ENCODE measurements around the gene TANC1. TPM values are rescaled to one million over a fixed set of nuclear protein-coding genes. Genes with fewer than 3 reads are reported as not detected.

The TANC1 gene
- total and polyA plus RNA-seq, 2 experiments from 2014 or later, result 2.8 to 9.5 TPM

GRCh38 chr2:159094173-159094737 lies 125.8 kb downstream of the TANC1 start (continued):
- TF ChIP-seq CTCF (conservative IDR thresholded peaks at IDR 0.05; ENCODE audit: low read depth in 2 of 2) (no peak), EZH2 (IDR thresholded peaks at IDR 0.05; ENCODE audit: low read depth, unreplicated experiment) (no peak), ZNF114 (CRISPR knock-in tag; IDR thresholded peaks at IDR 0.05) (no peak)

DNA sequence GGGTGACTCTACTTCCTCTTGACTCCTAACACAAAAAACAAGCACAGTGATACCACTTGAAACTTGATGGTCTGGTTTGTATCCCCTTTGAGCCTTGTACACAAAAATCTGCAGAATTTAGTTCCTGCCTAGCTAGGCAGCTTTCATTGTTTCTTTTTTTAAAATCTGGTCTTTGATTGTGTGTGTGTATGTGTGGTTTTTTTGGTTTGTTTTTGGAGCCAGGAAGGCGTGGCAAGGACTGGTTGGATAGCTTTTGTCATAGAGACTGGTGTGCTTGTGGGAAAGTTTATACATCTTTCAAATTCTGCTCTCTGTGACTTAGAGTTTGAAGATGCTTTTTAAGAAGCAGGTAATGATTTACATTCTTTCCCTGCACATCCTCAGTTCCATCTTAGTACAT lies 127.4 kb downstream of the TANC1 start:
- DNase-seq (ENCODE audit: low spot score) (no peak), ATAC-seq (no peak)
- Histone ChIP-seq H2AFZ (no peak overlapping the region), H3K27ac (ENCODE audit: low read depth) (no peak overlapping the region), H3K4me3 (no peak overlapping the region), H3K79me2 (replicated peaks; ENCODE audit: insufficient read depth) (no peaks in the 10 kb centered on the region), H4K20me1 (replicated peaks; ENCODE audit: insufficient read depth) (no peaks in the 10 kb centered on the region), H3K9me2 (ENCODE audit: insufficient read depth) (no peaks in the 10 kb centered on the region), H3K4me2 (no peak overlapping the region), H3K36me3 (ENCODE audit: insufficient read depth) (no peaks in the 10 kb centered on the region; the same call in 1 of the 2 replicates), H3K27me3 (ENCODE audit: insufficient read depth) (no peaks in the 10 kb centered on the region), H3F3A (replicated peaks; ENCODE audit: low read depth) (no peaks in the 10 kb centered on the region), H3K4me1 (ENCODE audit: insufficient read depth) (0 out of 2 replicates have a peak, but pooled peaks cover 10% of the 10 kb centered on the region)
- peaks cover 5% of the 10 kb centered on the region for H3K27me3 Mint-ChIP-seq (ENCODE audit: insufficient read depth, low read depth, poor library complexity)
- no peak overlapping the region for H3K27ac Mint-ChIP-seq
- peaks cover 16% of the 10 kb centered on the region for H3K36me3 Mint-ChIP-seq (ENCODE audit: low read depth)
- no peak overlapping the region for H3K4me3 Mint-ChIP-seq
- H3K4me1 Mint-ChIP-seq, result peaks cover 18% of the 10 kb centered on the region; the same call in 2 of the 3 replicates
- peaks cover 17% of the 10 kb centered on the region for H3K9me3 Mint-ChIP-seq
- TF ChIP-seq CREB1 (CRISPR knock-in tag; IDR thresholded peaks at IDR 0.05; ENCODE audit: low read depth) (no peak), STAT1 (IDR thresholded peaks at IDR 0.05; ENCODE audit: unreplicated experiment) (no peak), ZNF114 (CRISPR knock-in tag; IDR thresholded peaks at IDR 0.05) (no peak), POLR2AphosphoS5 (IDR thresholded peaks at IDR 0.05; ENCODE audit: low read depth) (no peak), JUNB (IDR thresholded peaks at IDR 0.05; ENCODE audit: unreplicated experiment) (no peak), ZNF331 (CRISPR knock-in tag; IDR thresholded peaks at IDR 0.05; ENCODE audit: low read depth) (no peak), CTCF (conservative IDR thresholded peaks at IDR 0.05; ENCODE audit: low read depth in 2 of 2) (no peak), EZH2phosphoT487 (IDR thresholded peaks at IDR 0.05; ENCODE audit: unreplicated experiment) (no peak), NANOG (IDR thresholded peaks at IDR 0.05; ENCODE audit: borderline replicate concordance) (no peak), ETS1 (IDR thresholded peaks at IDR 0.05) (no peak)
- TF ChIP-seq, protein P1, sequence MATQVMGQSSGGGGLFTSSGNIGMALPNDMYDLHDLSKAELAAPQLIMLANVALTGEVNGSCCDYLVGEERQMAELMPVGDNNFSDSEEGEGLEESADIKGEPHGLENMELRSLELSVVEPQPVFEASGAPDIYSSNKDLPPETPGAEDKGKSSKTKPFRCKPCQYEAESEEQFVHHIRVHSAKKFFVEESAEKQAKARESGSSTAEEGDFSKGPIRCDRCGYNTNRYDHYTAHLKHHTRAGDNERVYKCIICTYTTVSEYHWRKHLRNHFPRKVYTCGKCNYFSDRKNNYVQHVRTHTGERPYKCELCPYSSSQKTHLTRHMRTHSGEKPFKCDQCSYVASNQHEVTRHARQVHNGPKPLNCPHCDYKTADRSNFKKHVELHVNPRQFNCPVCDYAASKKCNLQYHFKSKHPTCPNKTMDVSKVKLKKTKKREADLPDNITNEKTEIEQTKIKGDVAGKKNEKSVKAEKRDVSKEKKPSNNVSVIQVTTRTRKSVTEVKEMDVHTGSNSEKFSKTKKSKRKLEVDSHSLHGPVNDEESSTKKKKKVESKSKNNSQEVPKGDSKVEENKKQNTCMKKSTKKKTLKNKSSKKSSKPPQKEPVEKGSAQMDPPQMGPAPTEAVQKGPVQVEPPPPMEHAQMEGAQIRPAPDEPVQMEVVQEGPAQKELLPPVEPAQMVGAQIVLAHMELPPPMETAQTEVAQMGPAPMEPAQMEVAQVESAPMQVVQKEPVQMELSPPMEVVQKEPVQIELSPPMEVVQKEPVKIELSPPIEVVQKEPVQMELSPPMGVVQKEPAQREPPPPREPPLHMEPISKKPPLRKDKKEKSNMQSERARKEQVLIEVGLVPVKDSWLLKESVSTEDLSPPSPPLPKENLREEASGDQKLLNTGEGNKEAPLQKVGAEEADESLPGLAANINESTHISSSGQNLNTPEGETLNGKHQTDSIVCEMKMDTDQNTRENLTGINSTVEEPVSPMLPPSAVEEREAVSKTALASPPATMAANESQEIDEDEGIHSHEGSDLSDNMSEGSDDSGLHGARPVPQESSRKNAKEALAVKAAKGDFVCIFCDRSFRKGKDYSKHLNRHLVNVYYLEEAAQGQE (IDR thresholded peaks at IDR 0.05; ENCODE audit: unreplicated experiment), result no peak
